Lung (tissue), 12 donors: Measurements from ENCODE around the gene RUSC1. TPM values are rescaled to one million over a fixed set of nuclear protein-coding genes. Genes with fewer than 3 reads are reported as not detected.
"Not testable (repeated sequence)": the region's sequence is repeated elsewhere in the genome, so short reads cannot be mapped to it uniquely, and the experiment has no call there.

ENCODE experiments used
- ATAC-seq: fragments of 200-7000 bp; cut with Tn5 transposase; one replicate; pipeline ENCODE4 v1.9.1; 2020; ENCODE audit warnings: moderate number of reproducible peaks; ENCODE audit not compliant: insufficient read depth, low FRiP score
- DNase-seq, 3 donors: peaks; one replicate each; pipeline ENCODE4 v3.0.0-alpha.2; 2013 to 2017
- H3K27ac ChIP-seq, 2 donors: one replicate each; pipeline ENCODE4 v1.5.1; 2013; ENCODE audit warnings: mild to moderate bottlenecking in 2 of 2, moderate library complexity in 2 of 2, control low read depth in 1 of 2, inconsistent platforms in 1 of 2, low read depth in 1 of 2, low read length in 1 of 2
- H3K27me3 ChIP-seq, 3 donors: one replicate each; pipeline ENCODE4 v1.5.1; 2013; ENCODE audit warnings: low read length in 2 of 3; ENCODE audit not compliant: control insufficient read depth in 3 of 3, insufficient read depth in 3 of 3
- H3K36me3 ChIP-seq, 4 donors: one replicate each; pipeline ENCODE4 v1.5.1; 2013; ENCODE audit warnings: low read length in 4 of 4, mild to moderate bottlenecking in 1 of 4, moderate library complexity in 1 of 4; ENCODE audit not compliant: control insufficient read depth in 4 of 4, insufficient read depth in 4 of 4
- H3K4me1 ChIP-seq, 5 donors: one replicate each; pipeline ENCODE4 v1.5.1; 2013; ENCODE audit warnings: low read length in 5 of 5, mild to moderate bottlenecking in 2 of 5, moderate library complexity in 1 of 5; ENCODE audit not compliant: control insufficient read depth in 5 of 5, insufficient read depth in 5 of 5
- H3K4me3 ChIP-seq: one replicate; pipeline ENCODE4 v1.5.1; 2013; ENCODE audit warnings: mild to moderate bottlenecking, control low read depth, moderate library complexity
- H3K9ac ChIP-seq, 2 donors: one replicate each; pipeline ENCODE4 v1.5.1; 2013; ENCODE audit warnings: low read length in 2 of 2, control low read depth in 1 of 2; ENCODE audit not compliant: insufficient read depth in 1 of 2
- H3K9me3 ChIP-seq, 4 donors: one replicate each; pipeline ENCODE4 v1.5.1; 2013; ENCODE audit warnings: low read length in 3 of 4, mild to moderate bottlenecking in 1 of 4, moderate library complexity in 1 of 4; ENCODE audit not compliant: control insufficient read depth in 4 of 4, insufficient read depth in 3 of 4
- WGBS, 2 donors: extraction: QIAGEN DNeasy Blood & Tissue Kit; methylation state at CpG; one replicate each; pipeline ENCODE4 v1.1.7; 2013; 5-methylcytosine and 5-hydroxymethylcytosine counted together
- polyA plus RNA-seq, 2 donors: library from polyadenylated mRNA; stranded (reverse); fragments of 200-250 nt; gene quantifications; one replicate each; pipeline ENCODE4 v1.2.1, GENCODE V29; 2013
- total RNA-seq, 2 donors: library from RNA; depleted of rRNA in 1 of 2; stranded (reverse); fragments of >200 nt in 1 of 2; gene quantifications; one replicate each; pipeline ENCODE4 v1.2.1, GENCODE V29; 2014 to 2021
- TF ChIP-seq, protein P1 (sequence below): IDR thresholded peaks from 2 replicates; pipeline ENCODE4 v1.5.1; 2012; ENCODE audit warnings: mild to moderate bottlenecking; ENCODE audit errors: control extremely low read depth, extremely low read depth
- donor health status: control.
- donor health status: control.
- donor health status: Bipolar disorder and iron deficiency.
- donor health status: healthy.
- donor health status: DM: yes; HTN: yes; CAD: no.

RUSC1 gene
- total and polyA plus RNA-seq, 4 donors, result 18.2 to 37.7 (median 22.8) TPM

GRCh38 chr1:155285631-155286044 lies 35.1 kb upstream of the RUSC1 start:
- H3K9me3 ChIP-seq, result no peaks in the 10 kb centered on the region
- no peak overlapping the region for H3K9ac ChIP-seq
- DNase-seq, result no peak
- ATAC-seq, result no peak
- no peaks in the 10 kb centered on the region for H3K27me3 ChIP-seq
- H3K4me1 ChIP-seq, result no peaks in the 10 kb centered on the region
- peaks cover 0 to 7% (median under 1%) of the 10 kb centered on the region in 4 donors for H3K36me3 ChIP-seq
- TF ChIP-seq, protein P1, sequence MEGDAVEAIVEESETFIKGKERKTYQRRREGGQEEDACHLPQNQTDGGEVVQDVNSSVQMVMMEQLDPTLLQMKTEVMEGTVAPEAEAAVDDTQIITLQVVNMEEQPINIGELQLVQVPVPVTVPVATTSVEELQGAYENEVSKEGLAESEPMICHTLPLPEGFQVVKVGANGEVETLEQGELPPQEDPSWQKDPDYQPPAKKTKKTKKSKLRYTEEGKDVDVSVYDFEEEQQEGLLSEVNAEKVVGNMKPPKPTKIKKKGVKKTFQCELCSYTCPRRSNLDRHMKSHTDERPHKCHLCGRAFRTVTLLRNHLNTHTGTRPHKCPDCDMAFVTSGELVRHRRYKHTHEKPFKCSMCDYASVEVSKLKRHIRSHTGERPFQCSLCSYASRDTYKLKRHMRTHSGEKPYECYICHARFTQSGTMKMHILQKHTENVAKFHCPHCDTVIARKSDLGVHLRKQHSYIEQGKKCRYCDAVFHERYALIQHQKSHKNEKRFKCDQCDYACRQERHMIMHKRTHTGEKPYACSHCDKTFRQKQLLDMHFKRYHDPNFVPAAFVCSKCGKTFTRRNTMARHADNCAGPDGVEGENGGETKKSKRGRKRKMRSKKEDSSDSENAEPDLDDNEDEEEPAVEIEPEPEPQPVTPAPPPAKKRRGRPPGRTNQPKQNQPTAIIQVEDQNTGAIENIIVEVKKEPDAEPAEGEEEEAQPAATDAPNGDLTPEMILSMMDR, result no peak
- no peak overlapping the region for H3K4me3 ChIP-seq
- H3K27ac ChIP-seq, result no peak overlapping the region
- 93 to 96% methylated on average over 18 of the region's 18 CpGs for WGBS, 2 donors

DNA sequence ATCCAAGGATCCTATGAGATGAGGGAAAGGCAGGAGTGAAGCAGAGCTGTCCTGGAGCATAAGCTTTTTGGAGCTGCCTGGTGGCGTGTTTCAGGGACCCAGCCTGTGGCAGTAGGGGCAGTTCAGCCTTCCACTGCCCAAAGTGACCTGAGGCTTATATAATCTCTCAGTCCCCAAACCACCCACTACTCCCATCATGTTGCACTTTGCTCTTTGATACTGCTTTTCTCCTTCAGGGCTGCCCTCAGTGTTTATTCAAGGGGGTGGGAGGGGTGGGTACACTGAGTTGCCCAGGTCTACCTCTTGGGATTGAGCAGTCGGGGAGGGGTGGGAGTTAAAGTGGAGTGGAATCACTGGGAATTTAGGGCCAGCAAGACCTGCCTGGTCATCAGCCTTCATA lies 34.1 kb upstream of the RUSC1 start:
- H3K9ac ChIP-seq, result no peak overlapping the region
- DNase-seq, result no peak
- TF ChIP-seq, protein P1, result no peak
- no peak for ATAC-seq
- peaks cover 0 to 7% (median under 1%) of the 10 kb centered on the region in 4 donors for H3K36me3 ChIP-seq
- H3K9me3 ChIP-seq, result no peaks in the 10 kb centered on the region
- 96 to 100% methylated on average over 2 of the region's 2 CpGs for WGBS, 2 donors
- no peak overlapping the region for H3K27ac ChIP-seq
- no peaks in the 10 kb centered on the region for H3K27me3 ChIP-seq
- H3K4me1 ChIP-seq, result no peaks in the 10 kb centered on the region
- H3K4me3 ChIP-seq, result no peak overlapping the region

GRCh38 chr1:155287987-155288543 lies 32.6 kb upstream of the RUSC1 start:
- DNase-seq, result no peak
- Histone ChIP-seq H3K9ac (no peak overlapping the region), H3K9me3 (no peaks in the 10 kb centered on the region), H3K36me3 (peaks cover 0 to 3% (median under 1%) of the 10 kb centered on the region in 4 donors), H3K4me1 (no peaks in the 10 kb centered on the region), H3K27me3 (peaks cover 0 to 4% (median 0%) of the 10 kb centered on the region in 3 donors), H3K27ac (no peak overlapping the region), H3K4me3 (no peak overlapping the region)
- TF ChIP-seq, protein P1, result no peak
- no peak for ATAC-seq
- WGBS, 2 donors, result 93% methylated on average over 21 of the region's 21 CpGs

- H3K27me3 ChIP-seq, result peaks cover 0 to 32% (median 20%) of the 10 kb centered on the region in 3 donors
- H3K9ac ChIP-seq, H3K4me1 ChIP-seq, DNase-seq, H3K27ac ChIP-seq, ATAC-seq, H3K36me3 ChIP-seq, H3K9me3 ChIP-seq, H3K4me3 ChIP-seq: not testable (repeated sequence)
- WGBS, 2 donors, result 89 to 91% methylated on average over 10 of the region's 10 CpGs
Observed at GRCh38 chr1:155291006-155291405, 29.7 kb upstream of the RUSC1 start.
